Islet precursor cell (in vitro differentiated cells): ENCODE measurements around the gene KLHL29.

Experiments used
- DNase-seq: peaks from one replicate; pipeline ENCODE4 v3.0.0-alpha.2; 2018

Gene KLHL29

GRCh38 chr2:23557455-23557854 lies 172.5 kb downstream of the KLHL29 start:
- no peak for DNase-seq

GRCh38 chr2:23559561-23560239 lies 174.7 kb downstream of the KLHL29 start:
- no peak for DNase-seq

GRCh38 chr2:23561088-23561487 lies 176.1 kb downstream of the KLHL29 start:
- DNase-seq: no peak

- no peak for DNase-seq
Measured at GRCh38 chr2:23561544-23561943, 176.6 kb downstream of the KLHL29 start.

GRCh38 chr2:23562143-23562542 lies 177.2 kb downstream of the KLHL29 start:
- no peak for DNase-seq

- no peak for DNase-seq
Measured at GRCh38 chr2:23563151-23563550, 178.2 kb downstream of the KLHL29 start.

GRCh38 chr2:23563673-23564614 lies 179.0 kb downstream of the KLHL29 start:
- DNase-seq: no peak

- DNase-seq: peak; percentile 85
Measured at GRCh38 chr2:23564615-23564960, 179.6 kb downstream of the KLHL29 start.

GRCh38 chr2:23565374-23565773 lies 180.4 kb downstream of the KLHL29 start:
- no peak for DNase-seq

- DNase-seq: no peak
Measured at GRCh38 chr2:23565814-23566213, 180.8 kb downstream of the KLHL29 start.

- DNase-seq: peak; percentile 69
Measured at GRCh38 chr2:23566241-23567142, 181.5 kb downstream of the KLHL29 start.

- no peak for DNase-seq
Measured at GRCh38 chr2:23567161-23567756, 182.3 kb downstream of the KLHL29 start.

GRCh38 chr2:23568211-23568610 lies 183.2 kb downstream of the KLHL29 start:
- no peak for DNase-seq

GRCh38 chr2:23568626-23569190 lies 183.7 kb downstream of the KLHL29 start:
- DNase-seq: no peak

- no peak for DNase-seq
Measured at GRCh38 chr2:23569761-23570365, 184.9 kb downstream of the KLHL29 start.

- no peak for DNase-seq
Measured at GRCh38 chr2:23571085-23571484, 186.1 kb downstream of the KLHL29 start.

GRCh38 chr2:23571527-23572282 lies 186.7 kb downstream of the KLHL29 start:
- DNase-seq: no peak

- DNase-seq: peak; percentile 77
Measured at GRCh38 chr2:23574919-23575654, 190.1 kb downstream of the KLHL29 start.

GRCh38 chr2:23578964-23579671 lies 194.1 kb downstream of the KLHL29 start:
- DNase-seq: no peak

GRCh38 chr2:23579674-23580073 lies 194.7 kb downstream of the KLHL29 start:
- no peak for DNase-seq
